ENCODE data around the gene PRDX2. TPM values are rescaled to one million over a fixed set of nuclear protein-coding genes. Genes with fewer than 3 reads are reported as not detected.

Gene PRDX2
- total RNA-seq, 2 experiments from 2014 or later, result 204 to 208 TPM

DNA sequence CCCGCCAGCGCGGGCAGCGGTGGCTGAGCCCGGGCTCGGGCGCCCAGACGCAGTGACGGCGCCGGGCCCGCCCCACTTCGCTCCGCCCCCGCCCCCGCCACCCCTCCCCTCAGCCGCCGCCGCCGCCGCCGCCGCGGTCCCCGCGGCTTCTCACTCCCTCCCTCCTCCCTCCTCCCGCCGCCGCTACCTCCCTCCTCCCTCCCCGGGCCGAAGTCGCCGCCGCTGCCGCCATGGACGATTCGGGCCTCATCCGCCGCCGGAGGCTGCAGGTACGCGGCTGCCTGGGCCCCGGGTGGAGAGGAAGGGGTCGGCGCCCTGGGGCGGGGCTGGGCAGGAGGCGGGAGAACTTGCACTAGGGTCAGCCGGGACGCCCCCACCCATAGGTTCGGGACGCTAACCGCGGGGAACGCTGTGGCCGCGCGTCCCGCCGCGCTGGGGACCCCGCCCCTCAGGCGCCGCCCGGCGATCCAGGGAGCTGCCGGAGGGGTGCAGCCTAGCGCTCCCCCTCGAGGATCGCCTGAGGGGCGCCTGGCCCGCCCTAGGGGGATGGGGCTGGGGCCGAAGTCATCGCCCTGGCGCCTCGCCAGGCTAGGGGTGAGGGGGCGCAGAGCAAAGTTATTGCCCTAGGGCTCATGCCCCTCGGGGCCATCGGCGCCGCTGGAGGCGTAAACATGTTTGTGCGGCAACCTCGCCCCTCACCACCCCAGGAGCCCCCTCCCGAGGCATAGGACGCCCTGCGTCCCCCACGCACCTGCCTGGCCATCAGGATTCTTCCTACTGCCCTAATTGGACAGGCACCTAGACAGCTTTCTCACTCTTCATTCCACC, 32.4 kb upstream of the PRDX2 start:
- ChIA-PET POLR2A (no interaction called here), CTCF (interaction anchor here (0.6 to 1.5 kb wide), 4 partner anchors 13 to 1541 kb away, joined by 3 to 10 read pairs (median 8); no protein-coding TSS in a partner anchor)

DNA sequence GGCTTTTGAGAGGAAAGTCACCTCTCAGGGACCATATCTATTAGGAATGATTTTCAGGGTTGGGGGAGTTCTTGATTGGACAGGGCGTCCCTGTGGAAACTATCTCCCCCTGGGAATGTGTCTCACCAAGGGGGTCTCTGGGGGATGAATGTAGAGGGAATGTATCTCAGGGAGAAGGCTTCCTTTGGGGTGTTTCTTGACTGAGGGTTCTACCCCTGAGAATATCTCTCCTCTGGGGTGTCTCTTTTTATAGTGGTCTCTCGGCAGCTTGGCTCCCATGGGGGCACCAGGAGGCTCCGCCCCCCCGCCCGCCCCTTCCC, 31.8 kb upstream of the PRDX2 start:
- ChIA-PET CTCF (interaction anchor here (0.6 to 1.5 kb wide), 2 partner anchors 68 to 1540 kb away, joined by 7 to 9 read pairs; no protein-coding TSS in a partner anchor), POLR2A (no interaction called here)

DNA sequence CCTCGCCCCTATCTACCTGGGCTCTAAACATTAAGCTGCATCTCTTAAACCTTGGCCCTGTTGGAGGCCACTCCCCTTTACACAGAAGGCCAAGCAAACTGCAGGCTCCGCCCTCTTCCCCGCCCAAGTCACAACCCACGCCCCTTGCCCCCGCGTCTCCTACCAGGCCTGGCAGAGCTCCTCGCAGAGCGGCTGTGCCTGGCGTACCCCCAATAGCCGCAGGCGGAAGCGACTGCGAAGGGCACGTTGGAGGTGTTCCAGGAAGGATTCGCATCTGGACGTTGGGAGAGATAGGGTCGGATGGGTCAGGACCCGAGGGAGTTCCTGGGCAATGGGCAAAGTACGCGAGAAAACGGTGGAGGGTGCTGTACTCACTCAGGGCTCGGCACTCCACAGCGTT, 26.9 kb upstream of the PRDX2 start:
- CTCF ChIA-PET, result interaction anchor here (0.9 to 2.9 kb wide), 5 partner anchors 19 to 76 kb away, joined by 3 to 9 read pairs (median 3); no protein-coding TSS in a partner anchor

DNA sequence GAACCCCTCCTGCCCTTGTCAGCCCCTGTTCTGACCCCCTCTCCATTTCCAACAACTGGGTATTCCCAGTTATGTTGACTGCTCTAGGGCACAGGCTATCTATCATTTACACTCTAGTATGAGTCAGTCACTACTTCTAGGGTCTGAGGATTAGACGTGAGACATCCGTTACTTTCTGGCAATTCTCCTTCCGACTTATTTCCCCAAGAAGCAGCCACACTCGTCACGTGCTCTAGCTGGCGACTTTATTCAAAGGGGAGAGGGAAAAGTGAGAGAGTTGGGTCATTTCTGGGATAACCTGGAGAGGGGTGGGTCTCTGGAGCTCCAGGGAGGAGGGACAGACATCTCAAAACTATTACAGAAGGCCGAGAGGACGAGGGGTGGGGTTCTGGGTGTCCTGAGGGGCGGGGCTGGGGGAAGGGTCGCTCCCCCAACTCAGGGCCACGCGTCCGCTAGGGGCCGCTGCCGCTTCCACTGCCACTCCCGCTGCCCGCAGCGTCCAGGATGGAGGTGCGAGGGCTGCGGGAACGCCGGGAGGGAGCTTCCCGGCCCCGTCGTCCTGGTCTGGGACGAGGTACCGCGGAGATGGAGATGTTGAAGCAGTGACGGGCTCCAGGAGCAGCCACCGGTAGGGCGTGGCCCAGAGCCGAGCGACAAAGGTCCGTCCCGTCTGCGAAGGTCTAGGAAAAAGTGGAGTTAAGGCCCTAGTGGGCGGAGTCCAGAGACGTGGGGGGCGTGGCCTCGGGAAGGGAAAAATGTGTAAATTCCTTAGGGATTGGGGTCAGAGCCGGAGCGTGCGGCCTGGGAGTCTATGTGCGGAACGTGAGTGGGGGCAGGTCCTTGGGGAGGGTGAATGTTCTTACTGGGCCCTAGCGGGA, 23.9 kb upstream of the PRDX2 start:
- POLR2A ChIA-PET, result no interaction called here
- CTCF ChIA-PET, result interaction anchor here (0.6 kb wide), 1 partner anchor 96 kb away, joined by 3 read pairs; no protein-coding TSS in a partner anchor

More for the DNA sequence above, 26.9 kb upstream of the PRDX2 start:
- POLR2A ChIA-PET, result interaction anchor here (0.5 kb wide), 1 partner anchor 263 kb away, joined by 4 read pairs; no protein-coding TSS in a partner anchor

DNA sequence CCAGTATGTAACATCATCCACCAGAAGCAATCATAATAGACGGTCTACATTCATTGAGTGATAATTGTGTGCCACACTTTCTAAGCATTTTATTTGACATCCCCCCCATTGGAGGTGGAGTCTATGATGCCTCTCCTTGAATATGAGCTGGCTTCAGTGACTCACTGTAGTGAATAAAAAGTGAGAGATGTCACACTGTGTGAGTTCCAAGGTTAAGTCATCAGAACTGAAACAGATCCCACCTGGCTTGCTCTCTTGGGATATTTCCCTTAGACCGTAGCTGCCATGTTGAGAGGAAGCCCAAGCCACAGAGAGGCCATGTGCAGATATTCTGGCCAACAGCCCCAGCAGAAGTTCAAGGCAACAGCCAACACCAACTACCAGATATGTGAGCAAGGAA, 20.2 kb upstream of the PRDX2 start:
- ChIA-PET CTCF (interaction anchor here (1.0 kb wide), 1 partner anchor 56 kb away, joined by 4 read pairs; no protein-coding TSS in a partner anchor), POLR2A (interaction anchor here (0.6 kb wide), 1 partner anchor 97 kb away, joined by 3 read pairs; no protein-coding TSS in a partner anchor)

DNA sequence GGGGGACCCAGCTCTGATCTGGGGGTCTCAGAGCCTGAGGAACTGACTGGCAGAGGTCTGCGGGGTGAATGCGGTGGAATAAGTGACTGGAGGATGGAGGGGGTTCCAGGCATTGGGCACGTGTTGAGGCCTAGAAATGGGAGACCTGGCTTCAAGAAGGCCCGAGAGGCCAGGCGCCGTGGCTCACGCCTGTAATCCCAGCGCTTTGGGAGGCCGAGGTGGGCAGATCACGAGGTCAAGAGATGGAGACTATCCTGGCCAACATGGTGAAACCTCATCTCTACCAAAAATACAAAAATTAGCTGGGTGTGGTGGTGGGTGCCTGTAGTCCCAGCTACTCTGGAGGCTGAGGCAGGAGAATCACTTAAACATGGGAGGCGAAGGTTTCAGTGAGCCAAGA, 16.2 kb upstream of the PRDX2 start:
- ChIA-PET CTCF (interaction anchor here (0.7 to 1.0 kb wide), 3 partner anchors 11 to 1731 kb away, joined by 3 read pairs; no protein-coding TSS in a partner anchor), POLR2A (interaction anchor here (0.5 to 0.7 kb wide), 3 partner anchors 11 to 445 kb away, joined by 3 to 12 read pairs (median 4); no protein-coding TSS in a partner anchor)

DNA sequence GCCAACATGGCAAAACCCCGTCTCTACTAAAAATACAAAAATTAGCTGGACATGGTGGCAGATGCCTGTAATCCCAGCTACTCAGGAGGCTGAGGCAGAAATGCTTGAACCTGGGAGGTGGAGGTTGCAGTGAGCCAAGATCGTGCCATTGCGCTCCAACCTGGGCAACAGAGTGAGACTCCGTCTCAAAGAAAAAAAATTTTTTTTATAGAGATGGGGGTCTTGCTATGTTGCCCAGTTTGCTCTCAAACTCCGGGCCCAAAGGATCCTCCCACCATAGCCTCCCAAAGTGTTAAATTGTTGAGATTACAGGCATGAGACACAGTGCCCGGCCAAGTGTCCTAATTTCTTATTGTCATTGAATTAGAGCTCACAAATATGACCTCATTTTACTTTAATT, 15.6 kb upstream of the PRDX2 start:
- POLR2A ChIA-PET, result interaction anchor here (0.7 kb wide), 1 partner anchor 166 kb away, joined by 5 read pairs; no protein-coding TSS in a partner anchor
- CTCF ChIA-PET, result interaction anchor here (1.0 kb wide), 1 partner anchor 10 kb away, joined by 3 read pairs; no protein-coding TSS in a partner anchor

DNA sequence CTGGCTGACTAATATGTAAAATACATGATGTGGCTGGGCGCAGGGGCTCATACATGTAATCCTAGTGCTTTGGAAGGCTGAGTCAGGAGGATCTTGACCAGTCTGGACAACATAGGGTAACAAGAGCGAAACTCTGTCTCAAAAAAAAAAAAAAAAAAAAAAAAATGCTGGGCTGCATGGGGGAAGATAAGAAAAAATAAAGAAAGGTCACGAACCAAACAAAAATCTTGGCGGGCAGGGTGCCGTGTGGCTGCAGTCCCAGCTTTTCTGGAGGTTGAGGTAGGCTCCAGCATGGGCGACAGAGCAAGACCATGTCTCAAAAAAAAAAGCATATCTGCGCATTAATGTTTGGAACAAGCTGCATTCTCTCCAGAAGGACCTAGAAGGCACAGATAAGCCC, 13.5 kb upstream of the PRDX2 start:
- POLR2A ChIA-PET, result interaction anchor here (0.7 kb wide), 1 partner anchor 75 kb away, joined by 3 read pairs; no protein-coding TSS in a partner anchor
- CTCF ChIA-PET, result interaction anchor here (0.7 to 1.6 kb wide), 2 partner anchors 54 to 118 kb away, joined by 3 to 4 read pairs; no protein-coding TSS in a partner anchor

DNA sequence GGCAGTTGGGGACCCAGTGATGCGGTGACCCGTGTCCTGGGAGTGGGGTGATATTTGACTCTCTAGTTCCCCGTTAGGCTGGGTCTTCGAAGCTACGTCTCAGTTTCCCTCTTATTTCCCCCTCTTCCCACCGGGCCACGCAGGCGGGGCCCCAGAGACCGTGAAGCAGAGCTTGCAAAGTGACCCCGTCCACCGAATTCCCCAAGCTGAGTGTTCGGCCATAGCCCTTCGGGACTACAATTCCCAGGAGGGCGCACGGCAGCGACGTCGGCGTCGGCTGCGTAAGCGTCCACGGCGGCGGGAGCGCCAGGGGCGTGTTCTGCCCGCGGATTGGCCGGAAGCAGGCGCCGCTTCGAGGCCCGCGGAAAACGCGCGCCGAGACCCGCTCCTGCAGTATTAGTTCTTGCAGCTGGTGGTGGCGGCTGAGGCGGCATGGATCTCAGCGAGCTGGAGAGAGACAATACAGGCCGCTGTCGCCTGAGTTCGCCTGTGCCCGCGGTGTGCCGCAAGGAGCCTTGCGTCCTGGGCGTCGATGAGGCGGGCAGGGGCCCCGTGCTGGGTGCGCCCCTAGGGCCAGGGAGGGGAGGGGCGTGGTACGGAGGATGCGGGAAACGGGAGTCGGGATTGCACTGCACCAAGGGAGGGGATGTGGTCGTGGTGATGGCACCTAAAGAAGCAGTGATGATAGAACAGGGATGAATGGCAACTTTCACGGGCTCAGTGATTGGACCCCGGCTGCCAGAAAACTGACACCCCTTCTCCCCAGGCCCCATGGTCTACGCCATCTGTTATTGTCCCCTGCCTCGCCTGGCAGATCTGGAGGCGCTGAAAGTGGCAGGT, 4.9 kb upstream of the PRDX2 start, which contains the start of gene RNASEH2A:
TSS of gene RNASEH2A (plus strand) at position 343 of the 840 bp plus-strand sequence. CDS start at position 433, 90 bp downstream.
- ChIA-PET CTCF (interaction anchor here (0.8 to 2.2 kb wide), 13 partner anchors 10 to 84 kb away, joined by 3 to 9 read pairs (median 4); no protein-coding TSS in a partner anchor), POLR2A (interaction anchor here (0.6 to 1.0 kb wide), 4 partner anchors 11 to 83 kb away, joined by 3 to 12 read pairs (median 3); partner anchors contain the start of gene JUNB)

DNA sequence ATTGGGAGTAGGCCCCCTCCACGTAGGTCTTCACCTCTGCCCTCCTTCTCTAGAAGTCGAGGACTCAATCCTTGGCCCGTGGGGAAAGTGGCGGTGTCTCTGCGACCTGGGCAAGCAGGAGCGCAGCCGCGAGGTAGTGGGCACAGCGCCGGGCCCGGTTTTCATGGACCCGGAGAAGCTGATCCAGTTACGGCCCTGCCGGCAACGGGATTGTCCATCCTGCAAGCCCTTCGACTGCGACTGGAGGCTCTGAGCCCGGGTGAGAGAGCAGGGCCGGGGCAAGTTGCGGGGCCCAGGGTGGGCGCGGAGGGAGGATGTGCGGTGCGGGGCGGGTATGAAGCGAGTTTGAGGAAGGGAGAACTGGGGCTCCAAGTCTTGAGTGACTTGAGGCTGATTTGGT, 2.5 kb upstream of the PRDX2 start:
- ChIA-PET CTCF (interaction anchor here (14.9 kb wide), 1 partner anchor 37 kb away, joined by 598 read pairs; the partner anchor contains the start of gene HOOK2), POLR2A (interaction anchor here (1.8 kb wide), 1 partner anchor 12 kb away, joined by 5 read pairs; no protein-coding TSS in a partner anchor)

DNA sequence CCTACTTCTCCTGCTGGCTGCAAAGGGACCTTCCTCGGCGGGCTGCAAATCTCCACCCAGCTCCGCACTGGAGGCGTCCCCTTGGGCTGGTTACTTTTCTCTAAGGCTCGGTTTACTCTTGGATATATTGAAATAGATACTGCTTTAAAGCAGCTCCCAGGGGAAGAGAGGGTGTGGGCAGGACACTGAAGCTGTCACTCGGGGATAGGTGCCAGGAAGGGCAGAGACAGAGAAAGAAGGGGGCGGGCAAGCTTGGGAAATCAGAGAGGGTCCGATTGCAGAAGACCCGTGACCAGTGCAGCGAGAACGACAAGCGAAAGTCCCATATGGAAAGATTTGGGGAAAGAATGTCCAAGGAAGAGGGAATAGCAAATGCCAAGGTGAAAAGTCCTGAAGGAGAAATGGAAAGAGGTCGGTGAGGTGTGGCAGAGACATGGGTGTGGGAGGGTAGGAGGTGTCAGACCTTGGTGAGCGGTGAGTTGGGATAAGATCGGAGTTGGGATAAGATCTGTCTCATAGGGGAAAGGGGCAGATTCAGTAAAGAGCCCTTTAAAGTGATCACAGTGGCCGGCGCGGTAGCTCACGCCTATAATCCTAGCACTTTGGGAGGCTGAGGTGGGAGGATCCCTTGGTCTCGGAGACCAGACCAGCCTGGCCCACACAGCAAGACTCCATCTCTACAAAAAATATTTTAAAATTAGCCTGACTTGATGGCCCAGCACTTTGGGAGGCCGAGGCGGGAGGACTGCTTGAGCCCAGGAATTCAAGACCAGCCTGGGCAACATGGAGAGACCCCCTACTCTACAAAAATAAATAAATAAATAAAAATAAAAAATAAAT, 887 bp upstream of the PRDX2 start:
- CTCF ChIA-PET, result interaction anchor here (0.5 to 14.9 kb wide), 6 partner anchors 11 to 125 kb away, joined by 3 to 598 read pairs (median 3); partner anchors contain the start of genes HOOK2 and JUNB
- POLR2A ChIA-PET, result interaction anchor here (0.6 to 1.8 kb wide), 3 partner anchors 10 to 1980 kb away, joined by 3 to 5 read pairs (median 5); no protein-coding TSS in a partner anchor

DNA sequence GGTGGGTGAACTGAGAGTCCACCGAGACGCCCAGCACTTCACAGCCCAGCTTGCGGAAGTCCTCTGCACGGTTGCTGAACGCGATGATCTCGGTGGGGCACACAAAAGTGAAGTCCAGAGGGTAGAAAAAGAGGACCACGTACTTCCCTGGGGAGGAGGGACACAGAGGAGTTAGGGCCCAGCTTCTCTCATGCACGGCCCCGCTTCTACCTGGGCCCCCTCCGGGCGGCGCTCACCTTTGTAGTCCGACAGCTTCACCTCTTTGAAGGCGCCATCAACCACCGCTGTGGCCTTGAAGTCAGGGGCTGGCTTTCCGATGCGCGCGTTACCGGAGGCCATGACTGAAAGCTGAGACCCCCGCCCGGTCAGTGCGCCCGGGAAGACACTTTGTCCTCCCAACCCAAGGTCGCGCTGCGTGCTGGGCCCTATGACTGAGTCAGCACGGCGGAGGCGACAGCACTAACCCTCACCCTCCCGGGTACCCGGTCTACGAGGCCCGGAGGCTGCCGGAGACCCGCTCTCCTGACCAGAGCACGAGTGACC, 606 bp downstream of the PRDX2 start:
- CTCF ChIA-PET, result interaction anchor here (0.7 to 14.9 kb wide), 3 partner anchors 10 to 34 kb away, joined by 3 to 598 read pairs (median 4); partner anchors contain the start of gene HOOK2
- POLR2A ChIA-PET, result interaction anchor here (0.6 to 0.9 kb wide), 2 partner anchors 9 to 201 kb away, joined by 3 to 4 read pairs; partner anchors contain the start of gene JUNB

DNA sequence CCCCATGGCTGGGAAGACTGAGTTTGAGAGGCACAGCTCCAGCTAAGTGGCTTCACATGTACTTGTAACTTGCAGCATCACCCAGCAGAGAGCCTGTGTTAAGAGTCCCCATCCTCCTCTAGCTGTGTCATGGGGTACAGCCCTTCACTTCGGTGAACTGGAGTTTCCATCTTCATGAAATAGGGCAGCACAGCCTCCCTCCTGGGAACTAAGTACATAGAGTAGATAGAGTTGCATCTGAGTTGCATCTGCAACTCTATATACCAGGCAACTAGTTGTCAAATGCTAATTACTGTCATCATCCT, 1.2 kb downstream of the PRDX2 start:
- ChIA-PET CTCF (interaction anchor here (1.0 to 14.9 kb wide), 3 partner anchors 33 to 54 kb away, joined by 3 to 598 read pairs (median 4); partner anchors contain the start of gene HOOK2), POLR2A (interaction anchor here (0.7 to 0.9 kb wide), 2 partner anchors 9 to 58 kb away, joined by 4 to 5 read pairs; partner anchors contain the start of gene JUNB)

DNA sequence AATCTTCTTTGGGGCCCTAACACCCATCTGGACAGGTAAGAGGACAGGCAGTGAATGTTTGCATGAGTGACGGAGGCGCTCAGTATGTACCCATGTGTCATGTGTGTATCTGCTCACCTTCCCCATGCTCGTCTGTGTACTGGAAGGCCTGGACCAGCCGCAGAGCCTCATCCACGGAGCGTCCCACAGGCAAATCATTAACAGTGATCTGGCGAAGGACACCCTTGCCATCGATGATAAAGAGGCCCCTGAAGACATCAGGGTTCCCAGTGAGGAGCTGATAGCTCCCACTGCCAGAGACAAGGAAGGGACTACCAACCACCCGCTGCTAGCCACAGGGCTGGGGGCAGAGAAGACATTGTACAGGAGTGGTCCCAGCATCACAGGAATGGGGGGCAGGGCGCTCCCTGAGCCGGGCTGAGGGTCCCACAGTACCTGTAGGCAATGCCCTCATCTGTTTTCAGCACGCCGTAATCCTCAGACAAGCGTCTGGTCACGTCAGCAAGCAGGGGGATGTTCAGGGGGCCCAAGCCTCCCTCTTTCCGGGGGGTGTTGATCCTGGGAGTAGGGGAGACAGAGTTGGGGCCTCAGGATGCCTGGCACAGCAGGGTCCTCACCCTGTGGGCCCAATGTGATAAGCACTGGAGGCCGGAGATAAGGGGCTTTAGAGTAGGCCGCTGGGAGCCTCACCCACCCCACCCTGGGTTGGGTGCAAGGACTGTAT, 1.7 kb downstream of the PRDX2 start:
- ChIA-PET POLR2A (interaction anchor here (0.7 kb wide), 1 partner anchor 58 kb away, joined by 5 read pairs; no protein-coding TSS in a partner anchor), CTCF (interaction anchor here (0.6 to 14.9 kb wide), 5 partner anchors 33 to 243 kb away, joined by 3 to 598 read pairs (median 3); partner anchors contain the start of gene HOOK2)

DNA sequence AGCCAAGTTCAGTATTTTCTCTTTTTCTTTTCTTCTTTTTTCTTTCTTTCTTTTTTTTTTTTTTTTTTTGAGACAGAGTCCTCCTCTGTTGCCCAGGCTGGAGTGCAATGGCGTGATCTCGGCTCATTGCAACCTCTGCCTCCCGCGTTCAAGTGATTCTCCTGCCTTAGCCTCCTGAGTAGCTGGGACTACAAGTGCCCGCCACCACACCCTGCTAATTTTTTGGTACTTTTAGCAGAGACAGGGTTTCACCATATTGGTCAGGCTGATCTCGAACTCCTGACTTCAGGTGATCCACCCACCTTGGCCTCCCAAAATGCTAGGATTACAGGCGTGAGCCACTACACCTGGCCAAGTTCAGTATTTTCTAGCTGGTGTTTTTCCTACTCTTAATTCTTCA, 4.0 kb downstream of the PRDX2 start:
- ChIA-PET POLR2A (interaction anchor here (0.6 to 8.2 kb wide), 3 partner anchors 21 to 1595 kb away, joined by 3 to 110 read pairs (median 10); partner anchors contain the start of gene HOOK2), CTCF (interaction anchor here (0.7 to 14.9 kb wide), 7 partner anchors 15 to 1813 kb away, joined by 3 to 598 read pairs (median 4); partner anchors contain the start of genes HOOK2 and TRIR)

All from activated CD8-positive, alpha-beta memory T cell treated with anti-CD3 and anti-CD28 coated beads for 36 hours (primary cell).